BJ (cell line): Measurements from ENCODE around the gene EML6. TPM values are rescaled to one million over a fixed set of nuclear protein-coding genes. Genes with fewer than 3 reads are reported as not detected.

Experiments used
- CTCF ChIA-PET: fragments of 350-600 bp; formaldehyde crosslinking; extraction: SDS; loops from one replicate; lab custom pipeline; 2021; ENCODE audit warnings: antibody characterized with exemption, inconsistent platforms; lab: Yijun Ruan, JAX
- POLR2A ChIA-PET: fragments of 300-600 bp; sonication (Branson Sonifier 250); formaldehyde crosslinking; extraction: SDS; loops from one replicate; lab custom pipeline; 2021; ENCODE audit warnings: antibody characterized with exemption; lab: Charles Lee
- DNase-seq: peaks from one replicate; pipeline ENCODE4 v3.0.0-alpha.2; 2011; ENCODE audit warnings: low read depth
- H3K27me3 ChIP-seq: 2 replicates; pipeline ENCODE4 v1.6.0; 2011; ENCODE audit warnings: low read length; ENCODE audit not compliant: control insufficient read depth, insufficient read depth
- H3K36me3 ChIP-seq: 2 replicates; pipeline ENCODE4 v1.5.1; 2011; ENCODE audit warnings: low read length; ENCODE audit not compliant: control insufficient read depth, insufficient read depth
- H3K4me3 ChIP-seq: 2 replicates; pipeline ENCODE4 v1.5.1; 2011; ENCODE audit warnings: low read depth, mild to moderate bottlenecking, control low read depth, low read length
- polyA plus RNA-seq: library from polyadenylated mRNA; depleted of rRNA; stranded (reverse); fragments of >200 nt; gene quantifications from 2 replicates; pipeline ENCODE4 v1.2.3, GENCODE V29; 2011
- TF ChIP-seq, protein P1 (sequence below): IDR thresholded peaks from 2 replicates; pipeline ENCODE4 v1.5.1; 2011; ENCODE audit warnings: low read depth, mild to moderate bottlenecking, control low read depth, inconsistent platforms, low read length, moderate library complexity; ENCODE audit not compliant: insufficient read depth

The EML6 gene
- polyA plus RNA-seq, 1 experiment, result 0.18 TPM

DNA sequence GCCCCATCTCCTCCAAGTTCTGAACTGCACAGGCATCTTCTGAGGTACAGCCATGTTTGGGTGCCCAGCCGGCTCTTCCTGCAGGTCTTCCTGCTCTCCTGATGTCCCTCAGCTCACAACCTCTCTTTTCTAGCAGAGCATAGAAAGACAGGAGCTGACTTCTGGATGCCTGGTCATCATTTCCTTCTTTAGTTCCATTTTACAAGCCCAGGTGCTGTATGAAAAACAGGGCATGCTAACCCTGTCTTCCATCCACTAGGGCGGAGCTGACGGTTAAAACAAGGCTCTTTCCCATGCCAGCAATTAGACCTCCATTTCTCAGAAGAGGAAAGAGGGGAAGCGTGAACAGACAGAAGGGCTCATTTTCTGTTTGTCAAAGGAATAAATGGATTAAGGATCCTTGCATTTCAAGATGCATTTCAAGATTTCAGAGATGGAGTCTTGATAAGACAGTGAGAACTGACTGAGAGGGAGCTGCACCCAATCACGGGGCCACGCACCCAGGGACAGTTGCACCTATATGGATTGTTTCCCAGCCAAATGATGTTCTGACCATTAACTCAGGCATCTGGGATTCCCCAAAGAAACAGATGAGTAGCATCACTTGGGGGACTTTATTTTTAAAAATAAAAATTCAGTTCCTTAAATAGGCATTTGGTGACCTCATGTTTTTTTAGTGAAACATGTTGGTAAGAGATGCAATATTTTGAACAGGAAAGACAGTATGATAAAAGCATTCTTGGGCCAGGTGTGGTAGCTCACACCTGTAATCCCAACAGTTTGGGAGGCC lies 45.8 kb upstream of the EML6 start:
- no peak overlapping the region for H3K4me3 ChIP-seq
- CTCF ChIA-PET, result interaction anchor here (1.2 to 2.5 kb wide), 5 partner anchors 12 to 161 kb away, joined by 3 to 9 read pairs (median 3); no protein-coding TSS in a partner anchor
- DNase-seq, result no peak
- no peaks in the 10 kb centered on the region for H3K36me3 ChIP-seq
- H3K27me3 ChIP-seq, result no peaks in the 10 kb centered on the region
- TF ChIP-seq, protein P1, sequence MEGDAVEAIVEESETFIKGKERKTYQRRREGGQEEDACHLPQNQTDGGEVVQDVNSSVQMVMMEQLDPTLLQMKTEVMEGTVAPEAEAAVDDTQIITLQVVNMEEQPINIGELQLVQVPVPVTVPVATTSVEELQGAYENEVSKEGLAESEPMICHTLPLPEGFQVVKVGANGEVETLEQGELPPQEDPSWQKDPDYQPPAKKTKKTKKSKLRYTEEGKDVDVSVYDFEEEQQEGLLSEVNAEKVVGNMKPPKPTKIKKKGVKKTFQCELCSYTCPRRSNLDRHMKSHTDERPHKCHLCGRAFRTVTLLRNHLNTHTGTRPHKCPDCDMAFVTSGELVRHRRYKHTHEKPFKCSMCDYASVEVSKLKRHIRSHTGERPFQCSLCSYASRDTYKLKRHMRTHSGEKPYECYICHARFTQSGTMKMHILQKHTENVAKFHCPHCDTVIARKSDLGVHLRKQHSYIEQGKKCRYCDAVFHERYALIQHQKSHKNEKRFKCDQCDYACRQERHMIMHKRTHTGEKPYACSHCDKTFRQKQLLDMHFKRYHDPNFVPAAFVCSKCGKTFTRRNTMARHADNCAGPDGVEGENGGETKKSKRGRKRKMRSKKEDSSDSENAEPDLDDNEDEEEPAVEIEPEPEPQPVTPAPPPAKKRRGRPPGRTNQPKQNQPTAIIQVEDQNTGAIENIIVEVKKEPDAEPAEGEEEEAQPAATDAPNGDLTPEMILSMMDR, result no peak
- POLR2A ChIA-PET, result no interaction called here

DNA sequence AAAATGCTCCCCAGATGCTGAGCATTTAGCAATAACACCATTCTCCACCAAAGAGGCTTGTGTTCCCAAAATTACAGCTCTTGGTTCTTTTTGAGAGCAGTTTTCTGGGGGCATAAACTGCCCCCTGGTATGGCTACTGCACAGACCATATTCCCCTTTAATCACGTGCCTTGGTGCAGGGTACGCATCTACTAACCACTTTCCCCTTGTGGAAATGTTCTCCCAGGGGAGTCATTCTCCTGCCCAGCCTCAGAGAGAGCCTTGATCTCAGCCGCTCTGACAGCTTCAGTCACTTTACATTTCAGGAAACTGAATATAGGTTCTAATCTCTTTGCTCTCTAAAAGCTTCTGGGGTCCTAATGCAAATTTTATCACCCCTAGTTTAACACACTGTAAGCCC lies 44.7 kb upstream of the EML6 start:
- Histone ChIP-seq H3K36me3 (no peaks in the 10 kb centered on the region), H3K27me3 (no peaks in the 10 kb centered on the region), H3K4me3 (no peak overlapping the region)
- ChIA-PET CTCF (interaction anchor here (0.7 to 2.5 kb wide), 5 partner anchors 9 to 518 kb away, joined by 3 to 9 read pairs (median 3); no protein-coding TSS in a partner anchor), POLR2A (no interaction called here)
- DNase-seq, result no peak
- TF ChIP-seq, protein P1, result no peak

DNA sequence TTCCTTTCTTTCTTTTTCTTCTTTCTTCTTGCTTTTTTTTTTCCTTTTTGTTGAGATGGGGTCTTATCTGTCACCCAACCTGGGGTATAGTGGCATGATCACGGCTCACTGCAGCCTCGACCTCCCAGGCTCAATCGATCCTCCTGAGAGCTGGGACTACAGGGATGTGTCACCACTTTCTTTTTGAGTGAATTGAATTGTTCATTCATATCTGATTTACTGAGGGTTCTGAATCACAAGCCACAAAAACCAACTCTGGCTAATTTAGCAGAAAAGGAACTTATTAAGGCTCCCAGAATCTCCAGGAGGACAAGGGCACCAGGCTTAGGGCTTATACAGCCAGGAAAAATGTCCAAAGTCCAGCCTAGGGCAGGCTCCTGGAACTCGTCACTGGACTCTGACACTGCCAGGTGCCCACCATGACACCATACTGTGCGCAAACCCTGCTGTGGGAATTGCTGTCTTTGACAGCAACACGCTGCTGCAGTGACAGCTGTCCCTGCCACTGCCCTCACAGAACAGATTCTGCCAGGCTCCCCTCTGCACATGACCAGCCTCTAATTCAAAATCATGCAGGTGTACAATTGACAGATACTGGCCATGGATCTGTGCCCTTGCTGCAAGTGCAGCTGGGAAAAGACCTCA lies 42.9 kb upstream of the EML6 start:
- ChIA-PET CTCF (interaction anchor here (0.6 to 3.7 kb wide), 4 partner anchors 22 to 574 kb away, joined by 3 to 12 read pairs (median 6); no protein-coding TSS in a partner anchor), POLR2A (no interaction called here)
- H3K4me3 ChIP-seq, result no peak overlapping the region
- no peaks in the 10 kb centered on the region for H3K27me3 ChIP-seq
- TF ChIP-seq, protein P1, result no peak
- no peaks in the 10 kb centered on the region for H3K36me3 ChIP-seq
- no peak for DNase-seq

DNA sequence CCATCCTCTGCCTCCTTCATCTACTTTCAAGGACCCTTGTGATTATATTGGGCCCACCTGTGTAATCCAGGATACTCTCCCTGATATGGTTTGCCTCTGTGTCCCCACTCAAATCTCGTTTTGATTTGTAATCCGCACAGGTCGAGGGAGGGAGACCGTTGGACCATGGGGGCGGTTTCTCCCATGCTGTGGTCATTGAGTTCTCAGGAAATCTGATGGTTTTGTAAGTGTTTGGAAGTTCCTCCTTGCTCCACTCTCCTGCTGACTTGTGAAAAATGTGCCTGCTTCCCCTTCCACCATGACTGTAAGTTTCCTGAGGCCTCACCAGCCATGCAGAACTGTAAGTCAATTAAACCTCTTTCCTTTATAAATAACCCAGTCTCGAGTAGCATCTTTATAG lies 42.0 kb upstream of the EML6 start:
- POLR2A ChIA-PET, result no interaction called here

DNA sequence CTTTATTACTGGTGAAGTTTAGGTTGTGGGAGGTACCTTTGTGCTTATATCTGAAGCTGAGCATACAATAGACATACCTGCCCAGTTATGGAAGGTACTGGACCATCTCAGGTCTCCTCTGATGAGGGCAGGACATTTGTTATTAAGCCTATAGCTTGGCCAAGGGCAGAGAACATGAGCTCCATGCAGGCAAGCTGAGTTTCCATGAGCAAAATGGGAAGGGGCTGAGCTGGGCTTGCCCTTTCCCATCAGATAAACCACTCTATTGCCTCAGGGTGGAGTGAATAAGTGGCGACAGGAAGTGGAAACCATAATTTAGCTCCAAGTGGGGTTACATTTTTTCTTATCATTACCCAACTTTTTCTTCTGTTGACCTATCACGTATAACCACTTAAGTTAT lies 39.9 kb upstream of the EML6 start:
- DNase-seq, result no peak
- Histone ChIP-seq H3K4me3 (no peak overlapping the region), H3K27me3 (peaks cover 4% of the 10 kb centered on the region), H3K36me3 (no peaks in the 10 kb centered on the region)
- POLR2A ChIA-PET, result no interaction called here
- CTCF ChIA-PET, result interaction anchor here (0.9 to 3.7 kb wide), 5 partner anchors 10 to 488 kb away, joined by 3 to 12 read pairs (median 3); no protein-coding TSS in a partner anchor
- TF ChIP-seq, protein P1, result no peak

More for the DNA sequence above, 42.0 kb upstream of the EML6 start:
- no peak for DNase-seq
- Histone ChIP-seq H3K27me3 (peaks cover 1% of the 10 kb centered on the region; the same call in 1 of the 2 replicates), H3K4me3 (no peak overlapping the region), H3K36me3 (no peaks in the 10 kb centered on the region)
- TF ChIP-seq, protein P1, result no peak
- CTCF ChIA-PET, result interaction anchor here (1.0 to 3.7 kb wide), 3 partner anchors 23 to 350 kb away, joined by 3 to 12 read pairs (median 7); no protein-coding TSS in a partner anchor
